ENCODE results near the gene C16orf90. TPM values are rescaled to one million over a fixed set of nuclear protein-coding genes. Genes with fewer than 3 reads are reported as not detected.
"Not testable (repeated sequence)": the region's sequence is repeated elsewhere in the genome, so short reads cannot be mapped to it uniquely, and the experiment has no call there.

The C16orf90 gene
- polyA plus RNA-seq, 6 donors from 2014 or later = not detected

DNA sequence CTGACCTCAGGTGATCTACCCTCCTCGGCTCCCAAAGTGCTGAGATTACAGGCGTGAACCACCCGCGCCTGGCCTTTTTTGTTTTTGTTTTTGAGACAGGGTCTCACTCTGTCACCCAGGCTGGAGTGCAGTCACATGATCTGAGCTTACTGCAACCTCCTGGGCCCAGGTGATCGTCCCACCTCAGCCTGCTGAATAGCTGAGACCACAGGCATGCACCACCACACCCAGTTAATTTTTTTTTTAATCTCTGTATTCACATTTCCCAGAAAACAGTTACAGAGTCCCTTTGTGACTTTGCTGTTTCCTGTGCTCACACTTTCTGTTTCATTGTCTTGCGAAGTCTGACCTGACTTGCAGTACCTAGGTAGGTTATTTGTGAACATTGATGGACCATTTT is 8.2 kb upstream of the C16orf90 start:
- Mint-ChIP-seq H3K9me3 (no peaks in the 10 kb centered on the region), H3K36me3 (peaks cover 6 to 15% of the 10 kb centered on the region in 2 donors), H3K4me1 (peaks cover 19 to 29% (median 28%) of the 10 kb centered on the region in 3 donors), H3K27me3 (no peaks in the 10 kb centered on the region), H3K27ac (peak overlapping the region in 1 of 6 donors; percentile 37), H3K4me3 (peak overlapping the region in 2 of 8 donors; percentile 14 to 64)
- ATAC-seq (ENCODE audit: low read depth in 2 of 2) = no peak
- DNase-seq = no peak

DNA sequence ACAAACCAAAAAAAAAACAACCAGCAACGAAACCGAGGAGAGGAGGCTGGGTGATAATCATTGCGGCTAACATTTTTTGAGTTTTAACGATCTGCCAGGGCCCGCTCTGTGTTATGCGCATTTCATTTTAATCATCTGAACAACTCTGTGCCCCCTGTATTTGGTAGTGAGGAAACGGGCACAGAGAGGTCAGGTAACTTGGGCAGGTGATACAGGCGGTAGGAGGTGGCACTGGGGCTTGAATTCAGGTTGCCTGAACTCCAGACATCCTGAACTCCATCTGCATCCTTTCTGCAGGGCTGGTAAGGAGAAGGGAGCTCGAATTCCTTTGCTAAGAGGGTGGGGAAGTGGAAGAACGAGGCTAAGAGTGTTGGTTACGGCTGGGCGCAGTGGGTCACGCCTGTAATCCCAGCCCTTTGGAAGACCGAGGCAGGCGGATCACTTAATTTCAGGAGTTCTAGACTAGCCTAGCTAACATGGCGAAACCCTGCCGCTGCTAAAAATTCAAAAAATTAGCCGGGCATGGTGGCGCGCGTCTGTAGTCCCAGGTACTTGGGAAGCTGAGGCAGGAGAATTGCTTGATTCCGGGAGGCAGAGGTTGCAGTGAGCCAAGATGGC is 6.6 kb upstream of the C16orf90 start:
- peaks cover 18 to 29% (median 28%) of the 10 kb centered on the region in 3 donors for H3K4me1 Mint-ChIP-seq
- no peaks in the 10 kb centered on the region for H3K9me3 Mint-ChIP-seq
- H3K27me3 Mint-ChIP-seq = no peaks in the 10 kb centered on the region
- H3K36me3 Mint-ChIP-seq = peaks cover 0 to 6% of the 10 kb centered on the region in 2 donors
- no peak for ATAC-seq (ENCODE audit: low read depth in 2 of 2)
- peak overlapping the region in 2 of 6 donors; percentile 66 to 79 for H3K27ac Mint-ChIP-seq
- DNase-seq = no peak
- H3K4me3 Mint-ChIP-seq = peak overlapping the region; percentile 75 to 96 (median 90)

DNA sequence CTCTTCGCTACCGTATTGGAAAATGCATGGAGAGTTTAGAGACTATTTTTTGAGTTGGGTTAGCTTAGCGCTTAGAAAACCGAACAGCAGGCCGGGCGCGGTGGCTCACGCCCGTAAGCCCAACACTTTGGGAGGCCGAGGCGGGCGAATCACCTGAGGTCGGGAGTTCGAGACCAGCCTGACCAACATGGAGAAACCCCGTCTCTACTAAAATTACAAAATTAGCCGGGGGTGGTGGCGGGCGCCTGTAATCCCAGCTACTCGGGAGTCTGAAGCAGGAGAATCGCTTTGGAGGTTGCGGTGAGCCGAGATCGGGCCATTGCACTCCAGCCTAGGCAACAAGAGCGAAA is 6.1 kb upstream of the C16orf90 start:
- H3K9me3 Mint-ChIP-seq; ATAC-seq (ENCODE audit: low read depth in 2 of 2); H3K36me3 Mint-ChIP-seq; H3K27me3 Mint-ChIP-seq; DNase-seq: not testable (repeated sequence)
- Mint-ChIP-seq H3K4me1 (peaks cover 18 to 29% (median 28%) of the 10 kb centered on the region in 3 donors), H3K4me3 (peak overlapping the region; percentile 79 to 96 (median 93)), H3K27ac (peak overlapping the region in 5 of 6 donors; percentile 5 to 98 (median 79))

DNA sequence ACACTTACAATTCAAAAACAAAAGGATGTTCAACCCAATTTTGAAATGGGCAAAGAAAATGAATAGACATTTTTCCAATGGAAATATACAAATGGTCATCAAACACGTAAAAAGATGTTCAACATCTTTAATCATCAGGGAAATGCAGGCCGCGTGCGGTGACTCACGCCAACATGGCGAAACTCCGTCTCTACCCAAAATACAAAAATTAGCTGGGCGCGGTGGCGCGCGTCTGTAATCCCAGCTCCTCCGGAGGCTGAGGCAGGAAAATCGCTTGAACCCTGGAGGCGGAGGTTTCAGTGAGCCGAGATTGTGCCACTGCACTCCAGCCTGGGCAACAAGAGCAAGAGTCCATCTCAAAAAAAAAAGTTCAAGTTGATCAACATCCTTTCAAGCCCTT is 3.7 kb upstream of the C16orf90 start:
- H3K4me1 Mint-ChIP-seq = peaks cover 18 to 29% (median 28%) of the 10 kb centered on the region in 3 donors
- H3K4me3 Mint-ChIP-seq = peak overlapping the region in 3 of 8 donors; percentile 9 to 64 (median 29)
- H3K27me3 Mint-ChIP-seq = no peaks in the 10 kb centered on the region
- no peaks in the 10 kb centered on the region for H3K36me3 Mint-ChIP-seq
- H3K27ac Mint-ChIP-seq = no peak overlapping the region
- DNase-seq = no peak
- ATAC-seq (ENCODE audit: low read depth in 2 of 2) = no peak
- H3K9me3 Mint-ChIP-seq = no peaks in the 10 kb centered on the region

DNA sequence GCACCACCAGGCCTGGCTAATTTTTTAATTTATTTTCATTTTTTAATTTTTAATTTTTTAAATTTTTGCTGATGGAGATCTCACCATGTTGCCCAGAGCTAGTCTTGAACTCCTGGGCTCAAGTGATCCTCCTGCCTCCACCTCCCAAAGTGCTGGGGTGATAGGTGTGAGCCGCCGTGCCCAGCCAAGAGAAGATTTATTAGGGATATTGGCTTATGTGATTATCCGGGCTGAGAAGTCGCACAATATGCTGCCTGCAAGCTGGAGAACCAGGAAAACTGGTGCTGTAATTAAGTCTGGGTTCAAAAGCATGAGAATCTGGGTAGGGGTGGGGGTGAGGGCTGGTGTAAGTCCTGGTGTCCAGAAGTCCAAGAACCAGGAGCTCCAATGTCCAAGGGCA is 2.5 kb upstream of the C16orf90 start:
- Mint-ChIP-seq H3K27me3 (no peaks in the 10 kb centered on the region), H3K27ac (peak overlapping the region in 1 of 6 donors; percentile 17), H3K4me1 (peaks cover 18 to 29% (median 28%) of the 10 kb centered on the region in 3 donors), H3K9me3 (no peaks in the 10 kb centered on the region), H3K36me3 (no peaks in the 10 kb centered on the region), H3K4me3 (peak overlapping the region in 1 of 8 donors; percentile 64)
- DNase-seq (no peak), ATAC-seq (ENCODE audit: low read depth in 2 of 2) (no peak)

DNA sequence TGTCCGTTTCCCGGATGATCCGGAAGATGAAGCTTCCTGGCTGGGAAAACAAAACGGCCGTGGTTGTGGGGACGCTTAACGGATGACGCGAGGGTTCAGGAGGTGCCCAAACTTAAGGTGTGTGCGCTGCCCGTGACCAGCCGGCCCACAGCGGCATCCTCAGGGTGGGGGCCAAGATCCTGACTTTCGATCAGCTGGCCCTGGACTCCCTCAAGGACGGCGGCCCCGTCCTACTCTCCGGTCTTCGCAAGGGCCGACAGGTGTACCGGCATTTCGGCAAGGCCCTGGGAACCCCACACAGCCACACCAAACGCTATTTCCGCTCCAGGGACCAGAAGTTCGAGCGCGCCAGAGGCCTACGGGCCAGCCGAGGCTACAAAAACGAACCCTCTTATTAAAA is 1.1 kb upstream of the C16orf90 start:
- Mint-ChIP-seq H3K27me3 (no peaks in the 10 kb centered on the region), H3K9me3 (no peaks in the 10 kb centered on the region), H3K4me3 (no peak overlapping the region), H3K36me3 (no peaks in the 10 kb centered on the region), H3K27ac (no peak overlapping the region), H3K4me1 (peaks cover 14 to 21% (median 16%) of the 10 kb centered on the region in 3 donors)
- DNase-seq (no peak), ATAC-seq (ENCODE audit: low read depth in 2 of 2) (no peak)

DNA sequence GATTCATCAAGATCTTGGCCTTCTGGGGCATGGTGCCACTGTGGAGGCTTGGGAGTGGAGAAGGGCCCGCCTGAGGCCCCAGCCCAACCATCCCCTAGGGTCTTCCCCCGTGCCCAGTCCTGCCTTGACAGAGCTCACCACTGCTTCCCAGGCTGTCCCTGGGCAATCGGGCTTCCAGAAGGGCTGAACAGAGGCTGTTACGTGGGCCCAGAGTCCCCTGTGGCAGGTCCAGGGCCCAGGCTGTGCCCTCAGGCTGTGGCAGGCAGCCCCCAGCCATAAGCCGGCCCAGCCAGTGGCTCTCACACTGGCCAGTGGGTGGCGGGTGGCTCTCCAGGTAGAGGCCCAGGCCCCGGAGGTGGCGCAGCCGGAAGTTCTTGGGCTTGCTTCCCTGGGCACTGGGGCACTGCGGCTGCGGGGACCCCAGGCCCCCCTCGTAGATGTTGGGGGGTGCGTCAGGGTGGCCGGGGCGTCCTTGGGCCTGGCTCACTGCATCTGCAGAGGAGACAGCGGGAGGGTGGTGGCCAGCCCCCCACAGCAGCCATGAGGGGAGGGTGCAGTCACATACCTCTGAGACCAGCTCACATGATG is 809 bp downstream of the C16orf90 start:
- no peaks in the 10 kb centered on the region for H3K9me3 Mint-ChIP-seq
- DNase-seq (no peak), ATAC-seq (ENCODE audit: low read depth in 2 of 2) (no peak)
- no peak overlapping the region for H3K4me3 Mint-ChIP-seq
- H3K4me1 Mint-ChIP-seq = peaks cover 3 to 7% (median 3%) of the 10 kb centered on the region in 3 donors
- no peaks in the 10 kb centered on the region for H3K27me3 Mint-ChIP-seq
- no peaks in the 10 kb centered on the region for H3K36me3 Mint-ChIP-seq
- H3K27ac Mint-ChIP-seq = no peak overlapping the region

DNA sequence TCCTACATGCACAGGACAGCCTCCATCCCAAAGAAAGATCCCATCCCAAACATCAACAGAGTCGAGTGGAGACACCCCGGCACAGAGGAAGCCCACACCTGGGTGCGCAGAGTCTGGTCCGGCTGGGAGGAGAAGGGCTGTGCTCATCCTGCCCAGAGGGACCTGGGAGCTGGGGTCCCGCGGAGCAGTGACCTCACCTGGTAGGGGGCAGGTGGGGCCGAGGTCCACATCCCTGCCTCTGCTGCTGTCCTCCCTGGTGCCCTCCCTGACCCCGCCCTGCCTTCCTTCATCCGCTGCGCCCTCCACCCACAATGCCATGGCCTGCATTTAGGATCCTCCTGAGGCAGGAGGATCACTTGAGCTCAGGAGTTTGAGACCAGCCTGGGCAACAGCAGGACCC is 2.9 kb downstream of the C16orf90 start:
- Mint-ChIP-seq H3K27me3 (no peaks in the 10 kb centered on the region), H3K27ac (no peak overlapping the region), H3K4me1 (no peaks in the 10 kb centered on the region), H3K36me3 (no peaks in the 10 kb centered on the region), H3K9me3 (no peaks in the 10 kb centered on the region), H3K4me3 (no peak overlapping the region)
- DNase-seq (no peak), ATAC-seq (ENCODE audit: low read depth in 2 of 2) (no peak)

DNA sequence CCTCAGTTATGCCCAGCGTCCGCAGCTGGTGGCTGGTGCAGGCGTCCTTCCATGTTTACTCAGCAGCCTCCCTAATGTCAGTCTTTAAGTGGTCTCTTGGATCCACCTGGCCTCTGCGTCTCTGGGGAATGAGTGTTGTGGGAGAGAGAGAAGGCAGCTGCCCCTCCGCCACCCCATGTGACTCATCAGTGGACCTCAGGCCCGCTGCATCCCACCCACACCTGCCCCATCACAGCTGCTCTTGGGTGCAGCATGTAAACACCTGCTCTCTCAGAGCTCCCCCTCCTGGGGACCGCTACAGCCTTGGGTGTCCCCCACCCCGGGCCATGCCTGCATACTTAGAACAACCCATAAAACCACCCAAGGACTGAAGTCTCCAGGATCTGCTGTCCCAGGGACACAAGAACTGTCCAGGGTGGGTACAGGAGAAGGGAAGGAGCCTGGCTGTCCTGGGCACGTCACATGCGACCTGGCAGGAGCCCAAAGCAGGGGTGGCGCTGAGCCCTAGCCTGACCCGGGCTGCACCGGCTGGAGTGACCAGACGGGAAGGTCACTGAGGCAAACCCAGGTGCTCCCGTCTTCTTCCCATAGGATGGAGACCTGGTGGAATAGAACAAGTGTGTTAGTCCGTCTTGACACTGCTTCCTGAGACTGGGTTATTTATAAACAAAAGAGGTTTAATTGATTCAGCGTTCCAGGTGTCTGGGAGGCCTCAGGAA is 4.2 kb downstream of the C16orf90 start:
- no peak for ATAC-seq (ENCODE audit: low read depth in 2 of 2)
- DNase-seq = no peak
- no peaks in the 10 kb centered on the region for H3K36me3 Mint-ChIP-seq
- no peaks in the 10 kb centered on the region for H3K4me1 Mint-ChIP-seq
- H3K9me3 Mint-ChIP-seq = no peaks in the 10 kb centered on the region
- H3K27me3 Mint-ChIP-seq = no peaks in the 10 kb centered on the region
- no peak overlapping the region for H3K4me3 Mint-ChIP-seq
- H3K27ac Mint-ChIP-seq = peak overlapping the region in 1 of 6 donors; percentile 69

DNA sequence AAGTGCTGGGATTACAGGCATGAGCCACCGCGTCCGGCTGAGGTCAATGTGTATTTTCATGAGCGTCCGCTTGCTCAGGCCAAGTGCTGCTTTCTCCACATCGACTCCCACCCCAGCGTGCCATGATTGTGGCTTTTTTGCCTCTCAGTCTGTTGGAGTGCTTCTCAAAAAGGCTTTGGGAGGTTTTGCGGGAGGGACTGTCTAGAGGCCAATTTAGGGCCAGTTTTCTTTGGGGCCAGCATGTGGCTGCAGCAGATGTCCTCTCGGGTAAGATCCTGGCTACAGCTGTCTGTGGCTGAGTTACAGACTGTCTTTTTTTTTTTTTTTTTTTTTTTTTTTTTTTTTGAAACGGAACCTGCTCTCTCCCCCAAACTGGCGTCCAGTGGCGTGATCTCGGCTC is 6.5 kb downstream of the C16orf90 start:
- Mint-ChIP-seq H3K9me3 (no peaks in the 10 kb centered on the region), H3K4me1 (no peaks in the 10 kb centered on the region), H3K36me3 (peaks cover 0 to under 1% of the 10 kb centered on the region in 2 donors), H3K27me3 (no peaks in the 10 kb centered on the region), H3K27ac (peak overlapping the region in 1 of 6 donors; percentile 44), H3K4me3 (no peak overlapping the region)
- no peak for DNase-seq
- no peak for ATAC-seq (ENCODE audit: low read depth in 2 of 2)

DNA sequence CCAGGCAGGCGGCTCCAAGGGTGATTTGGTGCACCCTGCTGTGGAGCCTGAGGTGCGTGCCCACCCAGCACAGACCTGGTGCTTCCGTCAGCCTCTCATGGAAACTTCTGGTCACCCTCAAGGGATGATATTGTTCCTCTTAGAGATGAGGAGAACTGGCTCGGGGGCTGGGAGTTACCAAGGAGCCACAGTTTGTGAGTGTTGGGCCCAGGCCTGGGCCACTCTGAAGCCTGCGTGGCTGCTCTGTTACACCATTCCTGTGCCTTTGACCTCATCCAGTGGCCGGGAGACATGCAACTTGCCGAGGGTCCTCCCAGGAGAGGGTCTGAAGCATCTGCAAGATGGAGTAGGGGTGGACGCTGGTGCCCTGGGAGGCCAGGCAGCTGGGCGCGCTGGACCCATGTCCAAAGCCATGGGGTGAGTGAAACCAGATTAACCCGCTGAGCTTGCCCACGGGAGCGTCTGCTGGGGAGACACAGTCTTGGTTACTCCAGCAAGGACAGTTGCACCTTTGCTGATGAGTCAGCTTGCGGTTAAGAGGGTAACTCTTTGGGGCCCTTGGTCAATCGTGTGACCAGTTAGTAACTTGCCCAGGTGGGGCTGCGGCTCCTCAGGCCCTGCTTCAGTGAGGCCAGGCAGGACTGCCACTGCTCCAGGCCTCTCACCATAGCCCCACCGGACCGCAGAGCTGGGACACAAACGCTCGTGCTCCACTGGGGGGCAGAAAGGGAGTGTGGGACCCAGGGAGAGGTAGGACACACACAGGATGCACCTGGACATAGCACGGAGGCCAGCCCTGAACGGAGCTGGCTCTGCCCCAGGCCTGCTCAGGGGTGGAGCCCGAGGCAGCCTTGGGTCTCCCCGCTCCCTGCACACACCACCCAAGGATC is 7.5 kb downstream of the C16orf90 start:
- Mint-ChIP-seq H3K4me3 (no peak overlapping the region), H3K4me1 (peaks cover 0 to 2% (median 0%) of the 10 kb centered on the region in 3 donors), H3K27me3 (no peaks in the 10 kb centered on the region), H3K36me3 (peaks cover 8 to 11% of the 10 kb centered on the region in 2 donors), H3K27ac (peak overlapping the region in 1 of 6 donors; percentile 63), H3K9me3 (no peaks in the 10 kb centered on the region)
- ATAC-seq (ENCODE audit: low read depth in 2 of 2) (no peak), DNase-seq (no peak)

DNA sequence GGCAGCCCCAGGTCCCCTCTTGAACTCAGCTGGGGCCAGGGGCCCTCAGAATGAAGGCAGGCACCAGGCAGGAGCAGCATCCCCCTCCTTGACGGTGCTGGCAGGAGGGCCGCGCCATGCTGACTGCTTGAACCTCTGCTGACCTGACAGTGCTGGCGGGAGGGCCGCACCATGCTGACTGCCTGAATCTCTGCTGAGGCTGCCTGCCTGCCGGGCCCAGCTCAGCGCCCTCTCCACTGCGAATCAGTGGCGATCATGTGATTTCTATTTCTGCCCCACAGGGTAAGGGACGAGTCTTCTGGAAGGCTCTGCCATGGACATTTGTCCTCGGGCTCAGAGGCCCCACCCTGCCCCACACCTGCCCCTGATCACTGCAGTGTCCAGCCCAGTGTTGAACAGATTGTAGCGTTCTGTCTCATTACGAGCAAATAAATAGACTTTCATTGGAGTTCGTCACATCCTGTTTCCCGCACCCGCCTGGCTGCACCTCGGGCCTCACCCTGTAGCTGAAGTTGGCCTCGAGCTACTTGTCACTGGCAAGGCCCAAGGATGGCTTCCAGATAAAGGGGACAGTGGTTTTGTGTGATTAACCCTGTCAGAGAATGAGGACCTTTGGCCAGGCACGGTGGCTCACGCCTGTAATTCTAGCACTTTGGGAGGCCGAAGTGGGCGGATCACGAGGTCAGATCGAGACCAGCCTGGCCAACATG is 8.6 kb downstream of the C16orf90 start:
- no peak overlapping the region for H3K27ac Mint-ChIP-seq
- H3K4me3 Mint-ChIP-seq = no peak overlapping the region

More for the DNA sequence above, 8.6 kb downstream of the C16orf90 start:
- H3K4me1 Mint-ChIP-seq = peaks cover 0 to 4% (median 0%) of the 10 kb centered on the region in 3 donors
- DNase-seq (no peak), ATAC-seq (ENCODE audit: low read depth in 2 of 2) (no peak)
- no peaks in the 10 kb centered on the region for H3K9me3 Mint-ChIP-seq
- H3K36me3 Mint-ChIP-seq = peaks cover 9 to 19% of the 10 kb centered on the region in 2 donors
- H3K27me3 Mint-ChIP-seq = no peaks in the 10 kb centered on the region
